HepG2 (cell line): ENCODE data around the gene WDR59. TPM values are rescaled to one million over a fixed set of nuclear protein-coding genes. Genes with fewer than 3 reads are reported as not detected.

Experiments
- ARNT2 ChIP-seq: sonication (generic); formaldehyde crosslinking; IDR thresholded peaks from 2 replicates; pipeline ENCODE4 v1.8.0; 2022; ENCODE audit warnings: mild to moderate bottlenecking, low read depth, missing genetic modification reagents, moderate library complexity
- CBX2 ChIP-seq, 2 experiments: fragments of 200-600 bp in 1 of 2; sonication (generic); formaldehyde crosslinking in 1 of 2; IDR thresholded peaks; 2 replicates each; pipeline versions ENCODE4 v1.7.0 to v1.8.1; 2018 to 2022; ENCODE audit warnings: low read depth in 2 of 2, low read length in 1 of 2, mild to moderate bottlenecking in 1 of 2, missing genetic modification reagents in 1 of 2
- FOXM1 ChIP-seq: sonication (generic); formaldehyde crosslinking; IDR thresholded peaks from 2 replicates; pipeline ENCODE4 v1.5.0; 2020; ENCODE audit warnings: missing genetic modification reagents
- HDAC1 ChIP-seq: sonication (generic); formaldehyde crosslinking; IDR thresholded peaks from 2 replicates; pipeline ENCODE4 v1.5.1; 2020; ENCODE audit warnings: mild to moderate bottlenecking, missing genetic modification reagents
- NAIF1 ChIP-seq: sonication (generic); formaldehyde crosslinking; IDR thresholded peaks from 2 replicates; pipeline ENCODE4 v1.5.0; 2020; ENCODE audit warnings: mild to moderate bottlenecking, missing genetic modification reagents, borderline replicate concordance
- NFE2L1 ChIP-seq: sonication (generic); formaldehyde crosslinking; IDR thresholded peaks from 2 replicates; pipeline ENCODE4 v1.4.0; 2020; ENCODE audit warnings: missing genetic modification reagents, mild to moderate bottlenecking, borderline replicate concordance
- REPIN1 ChIP-seq: sonication (generic); formaldehyde crosslinking; IDR thresholded peaks from 2 replicates; pipeline ENCODE4 v1.8.0; 2022; ENCODE audit warnings: missing genetic modification reagents, low read depth, mild to moderate bottlenecking, borderline replicate concordance
- TCF12 ChIP-seq, 2 experiments: fragments of 450-650 bp in 1 of 2; sonication (generic) in 1 of 2; formaldehyde crosslinking in 1 of 2; IDR thresholded peaks; 2 replicates each; pipeline versions ENCODE4 v1.6.1 to v1.8.0; 2017 to 2022; ENCODE audit warnings: antibody characterized with exemption in 1 of 2, mild to moderate bottlenecking in 1 of 2, missing genetic modification reagents in 1 of 2, moderate library complexity in 1 of 2
- TOE1 ChIP-seq: sonication (generic); formaldehyde crosslinking; IDR thresholded peaks from 2 replicates; pipeline ENCODE4 v1.4.0; 2020; ENCODE audit warnings: mild to moderate bottlenecking, missing genetic modification reagents
- ZC3H4 ChIP-seq: sonication (generic); formaldehyde crosslinking; IDR thresholded peaks from 2 replicates; pipeline ENCODE4 v1.4.0; 2020; ENCODE audit warnings: missing genetic modification reagents, borderline replicate concordance
- ZNF407 ChIP-seq: sonication (generic); formaldehyde crosslinking; IDR thresholded peaks from one replicate; pipeline ENCODE4 v1.5.1; 2020; ENCODE audit warnings: mild to moderate bottlenecking, missing genetic modification reagents; ENCODE audit errors: not compliant biosample characterization
- ZNF546 ChIP-seq: sonication (generic); formaldehyde crosslinking; conservative IDR thresholded peaks from 2 replicates; pipeline ENCODE4 v1.8.1; 2023; ENCODE audit warnings: mild to moderate bottlenecking, missing genetic modification reagents
- ZNF724P ChIP-seq: sonication (generic); formaldehyde crosslinking; IDR thresholded peaks from 2 replicates; pipeline ENCODE4 v1.8.0; 2022; ENCODE audit warnings: missing genetic modification reagents, borderline replicate concordance
- polyA plus RNA-seq, 8 experiments: library from polyadenylated mRNA; depleted of rRNA in 3 of 8; stranded (reverse) in 7 of 8; unstranded in 1 of 8; fragments of >200 nt; fragmentation: Illumina TruSeq in 4 of 8; extraction: Trizol in 4 of 8; gene quantifications; 2 replicates each; pipeline versions ENCODE4 v1.2.1 to v1.2.3, GENCODE V29; 2011 to 2016; ENCODE audit warnings: low read depth in 4 of 8, missing spikeins in 1 of 8, mixed read lengths in 1 of 8; ENCODE audit not compliant: insufficient read depth in 1 of 8
- total RNA-seq, 5 experiments: library from RNA; depleted of rRNA; stranded (reverse); fragments of >200 nt; fragmentation: Illumina TruSeq; extraction: Trizol; gene quantifications; 2 replicates each; pipeline ENCODE4 v1.2.3, GENCODE V29; 2016; ENCODE audit warnings: low read depth in 1 of 5
- TF ChIP-seq, protein P1 (sequence below): sonication (generic); formaldehyde crosslinking; IDR thresholded peaks from 2 replicates; pipeline ENCODE4 v1.4.0; 2020; ENCODE audit warnings: mild to moderate bottlenecking, missing genetic modification reagents

Gene WDR59
- total and polyA plus RNA-seq, 2 of the 13 experiments (the other 11 are each of a cell fraction or from before 2014, with no cell fraction given), result 65.2 to 306 TPM

GRCh38 chr16:74999609-75000480, 14.9 kb upstream of the WDR59 start (continued):
- TF ChIP-seq, protein P1, sequence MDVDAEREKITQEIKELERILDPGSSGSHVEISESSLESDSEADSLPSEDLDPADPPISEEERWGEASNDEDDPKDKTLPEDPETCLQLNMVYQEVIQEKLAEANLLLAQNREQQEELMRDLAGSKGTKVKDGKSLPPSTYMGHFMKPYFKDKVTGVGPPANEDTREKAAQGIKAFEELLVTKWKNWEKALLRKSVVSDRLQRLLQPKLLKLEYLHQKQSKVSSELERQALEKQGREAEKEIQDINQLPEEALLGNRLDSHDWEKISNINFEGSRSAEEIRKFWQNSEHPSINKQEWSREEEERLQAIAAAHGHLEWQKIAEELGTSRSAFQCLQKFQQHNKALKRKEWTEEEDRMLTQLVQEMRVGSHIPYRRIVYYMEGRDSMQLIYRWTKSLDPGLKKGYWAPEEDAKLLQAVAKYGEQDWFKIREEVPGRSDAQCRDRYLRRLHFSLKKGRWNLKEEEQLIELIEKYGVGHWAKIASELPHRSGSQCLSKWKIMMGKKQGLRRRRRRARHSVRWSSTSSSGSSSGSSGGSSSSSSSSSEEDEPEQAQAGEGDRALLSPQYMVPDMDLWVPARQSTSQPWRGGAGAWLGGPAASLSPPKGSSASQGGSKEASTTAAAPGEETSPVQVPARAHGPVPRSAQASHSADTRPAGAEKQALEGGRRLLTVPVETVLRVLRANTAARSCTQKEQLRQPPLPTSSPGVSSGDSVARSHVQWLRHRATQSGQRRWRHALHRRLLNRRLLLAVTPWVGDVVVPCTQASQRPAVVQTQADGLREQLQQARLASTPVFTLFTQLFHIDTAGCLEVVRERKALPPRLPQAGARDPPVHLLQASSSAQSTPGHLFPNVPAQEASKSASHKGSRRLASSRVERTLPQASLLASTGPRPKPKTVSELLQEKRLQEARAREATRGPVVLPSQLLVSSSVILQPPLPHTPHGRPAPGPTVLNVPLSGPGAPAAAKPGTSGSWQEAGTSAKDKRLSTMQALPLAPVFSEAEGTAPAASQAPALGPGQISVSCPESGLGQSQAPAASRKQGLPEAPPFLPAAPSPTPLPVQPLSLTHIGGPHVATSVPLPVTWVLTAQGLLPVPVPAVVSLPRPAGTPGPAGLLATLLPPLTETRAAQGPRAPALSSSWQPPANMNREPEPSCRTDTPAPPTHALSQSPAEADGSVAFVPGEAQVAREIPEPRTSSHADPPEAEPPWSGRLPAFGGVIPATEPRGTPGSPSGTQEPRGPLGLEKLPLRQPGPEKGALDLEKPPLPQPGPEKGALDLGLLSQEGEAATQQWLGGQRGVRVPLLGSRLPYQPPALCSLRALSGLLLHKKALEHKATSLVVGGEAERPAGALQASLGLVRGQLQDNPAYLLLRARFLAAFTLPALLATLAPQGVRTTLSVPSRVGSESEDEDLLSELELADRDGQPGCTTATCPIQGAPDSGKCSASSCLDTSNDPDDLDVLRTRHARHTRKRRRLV (CRISPR knock-in tag), result no peak
- TF ChIP-seq TOE1 (CRISPR knock-in tag), result no peak
- TF ChIP-seq ZNF407, result no peak
- no peak for TF ChIP-seq TCF12 (IDR thresholded peaks at IDR 0.05)
- TF ChIP-seq TCF12 (CRISPR knock-in tag; IDR thresholded peaks at IDR 0.05), result 0 out of 2 replicates have a peak, but pooled peaks have one; percentile 31
- no peak for TF ChIP-seq NAIF1 (CRISPR knock-in tag)
- TF ChIP-seq FOXM1 (CRISPR knock-in tag), result no peak
- TF ChIP-seq ZNF546 (CRISPR knock-in tag), result peak; percentile 77
- peak; percentile 38; the same call in 1 of the 2 replicates for TF ChIP-seq ARNT2
- TF ChIP-seq HDAC1, result peak; percentile 82
- TF ChIP-seq CBX2 (IDR thresholded peaks at IDR 0.05; ENCODE audit: low read depth, low read length), result no peak
- no peak for TF ChIP-seq CBX2 (CRISPR knock-in tag; IDR thresholded peaks at IDR 0.05; ENCODE audit: low read depth)
- TF ChIP-seq ZNF724P (CRISPR knock-in tag), result peak; percentile 76
- TF ChIP-seq ZC3H4, result 0 out of 2 replicates have a peak, but pooled peaks have one; percentile 44
- no peak for TF ChIP-seq NFE2L1
- TF ChIP-seq REPIN1 (CRISPR knock-in tag), result 0 out of 2 replicates have a peak, but pooled peaks have one; percentile 30
